ENCODE data around the gene ANKRD27.
"Not testable (repeated sequence)": the region's sequence is repeated elsewhere in the genome, so short reads cannot be mapped to it uniquely, and the experiment has no call there.

The ANKRD27 gene

DNA sequence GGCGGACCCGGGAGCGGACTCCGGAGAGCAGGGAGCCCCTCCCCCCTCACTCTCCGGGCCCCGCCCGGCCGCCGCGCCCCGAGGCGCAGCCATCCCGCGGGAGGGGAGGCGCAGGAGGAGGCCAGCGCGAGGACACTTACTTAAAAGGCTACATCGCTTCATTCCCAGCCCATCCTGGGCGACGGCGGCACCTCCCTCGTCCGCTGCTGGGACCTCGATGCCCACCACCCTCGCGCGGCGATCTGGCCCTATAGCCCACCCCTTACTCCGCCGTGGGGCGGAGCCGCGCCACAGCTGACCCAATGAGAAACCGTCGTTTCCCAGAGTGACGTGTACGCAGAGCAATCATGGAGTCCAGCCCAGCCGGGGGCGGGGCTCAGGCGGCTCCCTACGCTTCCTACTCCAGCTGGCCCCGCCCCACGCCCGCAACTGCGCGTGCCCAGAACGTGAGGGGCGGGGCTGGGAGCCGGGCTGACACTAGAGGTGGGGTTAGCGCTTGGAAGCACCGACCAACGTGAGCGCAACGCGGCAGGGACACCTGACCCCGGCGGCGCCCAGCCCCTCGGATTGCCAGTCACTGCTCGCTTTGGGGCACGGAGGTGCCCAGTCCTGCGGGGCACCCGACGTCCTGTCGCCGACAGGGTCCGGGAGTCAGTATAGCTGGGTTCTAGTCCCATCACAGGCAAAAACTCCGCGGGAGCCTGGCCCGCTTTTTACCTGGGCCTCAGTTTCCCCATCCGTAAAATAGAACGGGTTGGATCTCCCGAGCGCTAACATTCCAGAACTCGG lies at the start of gene ANKRD27:
Gene ANKRD27, minus strand, starts transcription at position 250 of the 789 bp plus-strand sequence. CDS start 16,165 bp downstream, outside the sequence.
- peak; percentile 96 to 97 for DNase-seq (ENCODE audit: low read depth in 2 of 2)

DNA sequence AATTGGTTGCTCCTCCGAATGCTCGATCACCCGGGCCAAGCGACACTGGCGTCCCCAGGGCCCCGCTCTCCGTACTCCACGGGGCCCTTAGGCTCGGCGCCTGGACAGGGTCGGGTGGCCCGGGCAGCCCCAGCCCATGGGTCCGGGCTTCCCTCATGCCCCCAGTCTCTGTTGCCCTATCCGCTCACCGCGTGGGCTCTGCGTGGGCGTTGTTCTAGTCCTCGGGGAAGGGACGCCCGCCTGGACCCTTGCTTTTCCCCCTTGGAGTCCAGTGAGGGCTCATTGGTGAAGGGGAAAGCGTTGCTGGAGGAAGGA lies 45.9 kb upstream of the ANKRD27 start:
- no peak for DNase-seq (ENCODE audit: low read depth in 2 of 2)

DNA sequence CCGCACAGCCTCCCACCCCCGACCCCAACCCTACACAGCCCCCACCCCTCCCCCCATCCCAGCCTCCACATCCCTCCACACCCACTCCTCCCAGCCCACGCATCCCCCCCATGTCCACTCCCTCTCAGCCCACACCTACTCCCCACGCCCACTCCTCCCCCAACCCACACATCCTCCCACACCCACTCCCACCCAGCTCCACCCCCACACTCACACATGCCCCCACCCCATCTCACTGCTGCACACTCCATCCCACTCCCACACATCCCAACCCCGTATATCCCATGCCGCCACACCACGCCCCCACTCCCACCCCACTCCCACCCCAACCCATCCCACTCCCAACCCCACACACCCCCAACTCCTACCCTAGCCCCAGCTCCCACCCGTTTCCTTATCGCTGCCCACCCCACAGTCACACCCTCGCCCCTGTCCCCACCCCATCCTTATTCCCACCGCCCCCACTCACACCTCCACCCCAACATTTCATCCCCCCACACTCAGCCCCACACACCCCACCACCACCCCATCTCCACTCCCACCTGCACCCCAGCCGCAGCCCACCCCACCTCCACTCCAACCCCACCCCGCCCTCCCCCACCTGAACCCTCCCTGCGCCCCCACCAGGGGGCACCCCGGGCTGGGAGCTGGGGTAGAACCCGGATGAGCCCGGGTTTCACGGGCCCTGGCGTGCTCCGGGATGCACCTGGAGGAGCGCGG lies 45.4 kb upstream of the ANKRD27 start:
- DNase-seq (ENCODE audit: low read depth in 2 of 2): no peak

DNA sequence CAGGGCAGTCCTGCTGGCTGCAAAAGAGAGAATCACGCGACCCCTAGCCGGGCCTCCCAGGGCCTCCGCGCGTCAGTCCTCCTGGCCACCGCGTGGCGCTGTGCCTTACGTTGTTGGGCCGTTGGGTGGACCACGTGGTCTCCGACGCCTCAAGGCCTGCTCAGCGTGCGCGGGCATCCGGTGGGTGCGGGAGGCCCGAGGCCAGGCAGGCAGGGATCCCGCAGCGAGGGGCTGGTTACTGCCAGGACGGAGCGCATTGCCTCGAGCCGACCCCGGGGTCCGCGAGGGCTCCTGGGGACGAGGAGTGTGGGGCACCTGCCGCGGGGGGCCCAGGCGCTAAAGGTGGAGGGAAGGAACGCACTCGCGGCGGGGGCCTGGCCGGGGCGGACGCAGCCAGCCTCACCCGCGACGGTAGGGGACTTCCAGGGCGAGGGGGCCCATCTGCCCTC lies 44.7 kb upstream of the ANKRD27 start, which contains the start of gene TDRD12:
Gene TDRD12, plus strand, starts transcription at position 157 of the 449 bp plus-strand sequence. CDS start 306 bp downstream, outside the sequence.
- peak in 1 of 2 donors; percentile 4 for DNase-seq (ENCODE audit: low read depth in 2 of 2)

DNA sequence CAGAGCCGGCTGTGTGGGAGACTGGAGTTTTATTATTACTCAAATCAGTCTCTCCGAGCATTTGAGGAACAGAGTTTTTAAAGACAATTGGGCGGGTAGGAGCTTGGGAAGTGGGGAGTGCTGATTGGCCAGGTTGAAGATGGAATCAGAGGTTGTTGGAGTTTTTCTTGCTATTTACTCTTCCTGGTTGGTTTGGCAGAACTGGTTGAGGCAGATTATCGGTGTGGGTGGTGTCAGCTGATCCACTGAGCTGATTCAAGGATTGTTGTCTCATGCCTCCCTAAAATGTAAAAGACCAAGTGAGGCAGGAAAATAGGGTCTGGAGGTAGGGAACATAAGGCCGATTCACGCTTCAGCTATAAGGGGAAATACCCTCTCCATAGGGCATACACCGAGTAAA lies 43.3 kb upstream of the ANKRD27 start:
- no peak for DNase-seq (ENCODE audit: low read depth in 2 of 2)

DNA sequence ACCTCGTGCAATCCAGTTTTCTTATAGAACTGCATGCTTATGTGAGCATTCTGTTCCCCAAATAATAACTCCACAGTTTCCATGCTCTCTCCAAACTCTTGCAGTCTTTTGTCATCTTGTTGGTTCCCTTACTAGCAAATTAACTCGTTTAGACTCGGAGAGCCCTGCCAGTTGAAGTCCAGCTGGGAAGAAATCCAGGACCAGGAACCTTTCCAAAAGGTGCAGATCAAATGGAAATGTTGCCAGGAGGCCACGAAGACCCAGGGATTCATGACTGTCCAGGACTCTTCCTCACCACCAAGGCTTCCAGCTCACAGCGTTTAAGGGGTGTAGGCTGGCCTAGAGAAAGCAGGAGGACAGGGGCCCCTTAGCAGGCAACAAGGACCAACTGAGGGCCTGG lies 42.5 kb upstream of the ANKRD27 start:
- no peak for DNase-seq (ENCODE audit: low read depth in 2 of 2)

DNA sequence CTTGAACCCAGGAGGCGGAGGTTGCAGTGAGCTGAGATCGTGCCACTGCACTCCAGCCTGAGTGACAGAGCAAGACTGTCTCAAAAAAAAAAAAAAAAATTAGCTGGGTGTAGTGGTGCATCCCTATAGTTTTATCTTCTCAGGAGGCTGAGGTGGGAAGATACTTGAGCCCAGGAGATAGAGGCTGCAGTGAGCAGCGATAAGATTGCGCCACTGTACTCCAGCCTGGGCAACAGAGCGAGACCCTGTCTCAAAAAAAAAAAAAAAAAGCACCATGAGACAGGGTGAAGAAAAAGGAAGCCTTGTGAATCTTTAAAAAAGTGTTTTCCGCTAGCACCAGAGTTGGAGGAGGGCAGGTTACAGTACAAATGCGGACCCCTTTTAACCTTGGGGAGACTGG lies 41.2 kb upstream of the ANKRD27 start:
- not testable (repeated sequence) for DNase-seq (ENCODE audit: low read depth in 2 of 2)

DNA sequence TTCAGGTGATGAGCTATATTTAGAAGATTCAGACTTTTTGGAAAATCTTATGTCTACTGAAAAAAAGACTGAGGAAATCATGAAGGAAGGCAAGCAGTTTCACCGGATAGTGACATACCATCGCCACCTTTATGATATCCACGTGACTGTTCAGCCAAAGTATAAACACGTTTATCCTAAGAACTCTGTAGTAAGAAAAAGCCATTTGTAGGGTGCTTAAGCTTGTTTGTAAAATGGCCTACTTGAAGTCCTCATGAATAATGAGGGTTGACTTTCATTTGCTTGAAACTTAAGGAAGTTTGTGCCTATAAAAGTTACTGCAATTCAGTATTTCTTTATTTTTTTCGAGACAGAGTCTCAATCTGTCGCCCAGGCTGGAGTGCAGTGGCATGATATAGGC lies 36.8 kb upstream of the ANKRD27 start:
- no peak for DNase-seq (ENCODE audit: low read depth in 2 of 2)

DNA sequence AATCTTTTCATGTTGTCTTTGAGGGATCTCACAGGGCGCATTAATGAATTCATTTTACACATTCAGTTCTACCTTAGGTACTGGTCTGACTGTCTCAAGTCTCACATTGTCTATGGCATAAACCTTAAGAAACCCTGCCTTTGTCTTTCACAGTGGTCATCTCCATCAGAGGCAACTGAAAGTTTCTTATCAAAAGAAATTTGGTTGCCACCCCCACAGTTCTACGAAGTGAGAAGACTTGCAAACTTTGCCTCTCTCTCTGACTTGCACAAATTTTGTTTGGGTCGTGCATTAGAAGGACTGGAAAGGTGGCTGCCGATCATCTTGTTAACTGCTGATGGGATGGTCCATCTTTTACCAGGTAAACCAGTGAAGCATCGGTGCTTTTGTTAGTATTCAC lies 34.1 kb upstream of the ANKRD27 start:
- no peak for DNase-seq (ENCODE audit: low read depth in 2 of 2)

DNA sequence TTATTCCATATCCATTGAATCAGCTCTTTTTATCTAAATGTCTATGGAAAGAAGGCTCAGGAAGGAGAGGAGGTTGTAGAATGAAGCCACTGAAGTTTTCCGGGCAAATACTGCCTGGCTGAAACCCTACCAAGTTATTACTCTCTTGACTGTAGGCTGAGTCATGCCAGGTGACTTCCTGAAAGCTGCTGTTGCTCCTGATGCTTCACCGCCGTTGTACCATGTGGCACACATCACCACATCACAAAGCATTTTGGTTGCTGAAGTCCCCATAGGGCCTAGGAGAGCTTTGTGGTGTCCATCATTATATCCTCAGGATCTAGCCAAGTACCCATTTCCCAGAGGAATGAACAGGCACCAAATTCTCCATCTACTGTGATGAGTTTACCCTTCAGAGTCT lies 33.5 kb upstream of the ANKRD27 start:
- no peak for DNase-seq (ENCODE audit: low read depth in 2 of 2)

DNA sequence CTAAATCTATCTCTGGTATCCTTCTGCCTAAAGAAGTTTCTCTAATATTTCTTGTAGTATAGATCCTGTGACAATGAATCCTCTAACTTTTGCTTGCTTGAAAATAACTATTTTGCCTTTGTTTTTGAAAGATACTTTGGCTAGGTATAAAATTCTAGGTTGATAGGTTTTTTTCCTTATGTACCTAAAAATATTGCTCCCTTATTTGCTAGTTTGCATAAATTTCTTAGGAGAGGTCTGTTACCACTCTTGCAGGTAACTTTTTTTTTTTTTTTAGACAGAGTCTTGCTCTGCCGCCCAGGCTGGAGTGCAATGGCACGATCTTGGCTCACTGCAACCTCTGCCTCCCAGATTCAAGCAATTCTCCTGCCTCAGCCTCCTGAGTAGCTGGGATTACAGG lies 29.0 kb upstream of the ANKRD27 start:
- DNase-seq (ENCODE audit: low read depth in 2 of 2): not testable (repeated sequence)

DNA sequence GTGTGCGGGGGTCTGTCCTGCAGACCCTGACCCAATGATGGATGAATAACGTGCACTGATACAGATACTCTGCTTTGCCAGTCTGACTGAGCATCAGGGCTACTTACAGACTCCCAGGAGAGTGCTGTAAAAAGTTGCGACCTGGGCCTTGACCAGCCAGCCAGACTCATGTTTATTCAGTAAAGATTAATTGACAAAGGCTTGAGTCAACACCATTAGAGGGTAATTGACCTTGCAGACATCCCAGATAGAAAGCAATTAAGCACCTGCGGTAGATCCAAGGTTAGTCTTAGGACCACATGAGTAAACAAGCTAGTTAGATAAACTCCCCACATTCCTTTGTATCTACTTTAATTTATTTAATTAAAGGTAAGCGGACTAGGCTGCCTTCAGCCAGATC lies 27.0 kb upstream of the ANKRD27 start:
- no peak for DNase-seq (ENCODE audit: low read depth in 2 of 2)

DNA sequence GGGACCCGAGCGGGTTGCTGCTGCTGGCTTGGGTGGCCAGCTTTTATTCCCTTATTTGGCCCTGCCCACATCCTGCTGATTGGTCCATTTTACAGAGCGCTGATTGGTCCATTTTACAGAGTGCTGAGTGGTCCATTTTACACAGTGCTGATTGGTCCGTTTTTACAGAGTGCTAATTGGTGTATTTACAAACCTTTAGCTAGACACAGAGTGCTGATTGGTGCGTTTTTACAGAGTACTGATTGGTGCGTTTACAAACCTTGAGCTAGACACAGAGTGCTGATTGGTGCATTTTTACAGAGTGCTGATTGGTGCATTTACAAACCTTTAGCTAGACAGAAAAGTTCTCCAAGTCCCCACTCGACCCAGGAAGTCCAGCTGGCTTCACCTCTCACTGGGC lies 25.1 kb upstream of the ANKRD27 start:
- DNase-seq (ENCODE audit: low read depth in 2 of 2): not testable (repeated sequence)

DNA sequence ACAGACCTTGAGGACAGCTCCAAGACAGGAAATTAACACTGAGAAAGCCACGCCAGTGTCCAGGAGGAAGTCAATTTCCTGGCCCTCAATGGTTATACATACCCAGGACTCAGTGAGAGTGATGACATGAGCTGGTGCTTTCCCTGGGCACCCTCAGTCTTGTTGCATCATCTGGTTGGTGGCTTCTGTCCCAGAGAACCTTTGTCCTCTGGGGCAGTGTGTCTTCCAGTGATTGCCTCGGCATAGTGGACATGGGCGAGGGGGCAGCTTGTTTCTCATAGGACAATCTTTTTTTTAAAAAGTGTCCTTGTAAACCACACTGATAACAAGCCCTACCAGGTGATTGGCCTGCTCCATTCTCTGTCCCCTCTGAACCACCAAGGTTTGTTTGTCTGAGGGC lies 21.8 kb upstream of the ANKRD27 start:
- DNase-seq (ENCODE audit: low read depth in 2 of 2): not testable (repeated sequence)

DNA sequence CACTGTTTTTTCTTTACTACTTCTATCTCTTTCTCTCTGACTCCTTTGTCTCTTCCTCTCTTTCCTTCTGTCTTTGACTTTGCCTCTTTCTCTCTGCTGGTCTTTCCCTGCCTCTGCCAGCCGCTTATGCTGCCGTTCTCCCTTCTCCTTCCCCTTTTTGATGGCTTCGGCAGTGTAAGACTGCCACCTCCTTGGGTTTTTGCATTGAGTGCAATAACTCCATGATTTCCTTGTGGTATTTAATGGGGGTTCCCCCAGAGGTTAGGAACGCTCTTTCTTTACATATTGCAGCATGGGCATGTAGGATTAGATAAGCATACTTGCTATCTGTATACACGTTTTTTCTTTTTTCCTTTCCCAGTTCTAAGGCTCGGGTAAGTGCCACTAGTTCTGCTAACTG lies 20.5 kb upstream of the ANKRD27 start:
- DNase-seq (ENCODE audit: low read depth in 2 of 2): not testable (repeated sequence)

DNA sequence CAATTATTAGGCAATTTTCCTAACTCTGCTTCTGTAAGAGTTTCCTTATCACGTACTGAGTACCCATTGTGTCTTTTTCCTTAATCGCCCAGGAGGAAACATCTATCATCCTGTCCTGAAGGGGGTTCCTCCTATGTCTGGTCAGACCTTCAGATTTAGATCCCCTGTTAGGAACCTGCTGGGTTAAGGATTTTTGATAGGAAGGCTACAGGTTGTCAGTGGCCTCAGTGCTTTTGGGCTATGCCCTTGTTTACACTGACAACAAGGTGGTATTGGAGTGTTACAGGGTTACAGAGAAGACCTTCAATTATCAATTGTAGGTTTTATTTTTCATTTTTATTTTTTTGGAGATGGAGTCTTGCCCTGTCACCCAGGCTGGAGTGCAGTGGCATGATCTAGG lies 19.9 kb upstream of the ANKRD27 start:
- DNase-seq (ENCODE audit: low read depth in 2 of 2): not testable (repeated sequence)

DNA sequence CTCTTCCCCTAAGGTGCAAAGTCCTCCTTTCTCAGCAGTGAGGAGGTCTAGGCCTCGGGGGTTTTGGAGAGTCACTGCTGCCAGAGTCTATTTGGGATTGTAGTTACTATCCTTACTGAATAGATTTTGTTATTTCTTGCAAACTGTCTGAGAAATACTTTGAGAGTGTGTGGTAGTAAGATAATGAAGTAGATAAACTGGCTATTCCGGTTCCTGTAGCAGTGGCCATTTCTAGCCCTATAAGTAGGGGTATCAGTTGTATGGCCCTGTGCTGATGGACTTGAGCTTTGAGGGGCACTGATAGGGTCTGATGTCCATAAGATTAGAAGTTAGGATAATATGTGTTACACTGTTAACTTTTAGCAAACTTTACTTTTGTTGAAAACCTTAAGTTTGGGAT lies 19.3 kb upstream of the ANKRD27 start:
- DNase-seq (ENCODE audit: low read depth in 2 of 2): not testable (repeated sequence)

DNA sequence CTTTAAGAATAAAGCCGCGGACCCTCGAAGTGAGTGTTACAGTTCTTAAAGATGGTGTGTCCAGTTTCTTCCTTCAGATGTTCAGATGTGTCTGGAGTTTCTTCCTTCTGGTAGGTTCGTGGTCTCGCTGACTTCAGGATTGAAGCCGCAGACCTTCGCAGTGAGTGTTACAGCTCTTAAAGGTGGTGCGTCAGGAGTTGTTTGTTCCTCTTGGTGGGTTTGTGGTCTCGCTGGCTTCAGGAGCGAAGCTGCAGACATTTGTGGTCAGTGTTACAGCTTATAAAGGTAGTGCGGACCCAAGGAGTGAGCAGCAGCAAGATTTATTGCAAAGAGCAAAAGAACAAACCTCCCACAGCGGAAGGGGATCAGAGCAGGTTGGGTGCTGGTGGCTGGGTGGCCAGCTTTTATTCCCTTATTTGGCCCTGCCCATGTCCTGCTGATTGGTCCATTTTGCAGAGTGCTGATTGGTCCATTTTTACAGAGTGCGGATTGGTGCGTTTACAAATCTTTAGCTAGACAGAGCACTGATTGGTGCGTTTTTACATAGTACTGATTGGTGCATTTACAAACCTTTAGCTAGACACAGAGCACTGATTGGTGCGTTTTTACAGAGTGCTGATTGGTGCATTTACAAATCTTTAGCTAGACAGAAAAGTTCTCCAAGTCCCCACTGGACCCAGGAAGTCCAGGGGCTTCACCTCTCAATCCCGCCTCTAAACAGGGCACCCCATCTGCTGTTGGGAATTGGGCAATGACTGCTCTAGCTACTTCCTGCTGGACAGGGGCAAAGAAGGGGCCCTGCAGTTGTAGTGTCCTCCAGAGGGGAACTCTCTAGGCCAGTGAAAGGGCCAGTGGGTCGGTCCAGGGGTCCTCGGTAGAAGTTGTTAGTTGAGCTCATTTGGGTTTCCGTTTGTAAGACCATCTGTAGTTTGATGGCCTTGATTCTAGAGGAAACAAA lies 18.4 kb upstream of the ANKRD27 start:
- DNase-seq (ENCODE audit: low read depth in 2 of 2): peak; percentile 20 to 35

DNA sequence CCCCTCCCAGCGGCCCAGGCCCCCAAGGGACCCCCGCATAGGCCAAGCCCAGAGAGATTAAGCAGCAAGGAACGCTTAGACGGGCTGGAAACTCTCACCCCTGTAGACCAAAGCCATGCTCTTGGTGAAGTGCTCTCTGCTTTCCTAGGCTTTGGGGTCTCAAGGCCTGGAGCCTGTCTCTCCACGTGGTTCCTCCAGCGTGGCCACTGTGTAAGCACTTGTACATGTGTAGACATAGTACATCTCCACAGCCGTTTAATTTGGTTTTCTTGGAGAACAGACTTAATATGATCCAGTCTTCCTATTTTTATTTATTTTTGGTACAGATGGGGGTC lies 17.7 kb upstream of the ANKRD27 start:
- no peak for DNase-seq (ENCODE audit: low read depth in 2 of 2)

DNA sequence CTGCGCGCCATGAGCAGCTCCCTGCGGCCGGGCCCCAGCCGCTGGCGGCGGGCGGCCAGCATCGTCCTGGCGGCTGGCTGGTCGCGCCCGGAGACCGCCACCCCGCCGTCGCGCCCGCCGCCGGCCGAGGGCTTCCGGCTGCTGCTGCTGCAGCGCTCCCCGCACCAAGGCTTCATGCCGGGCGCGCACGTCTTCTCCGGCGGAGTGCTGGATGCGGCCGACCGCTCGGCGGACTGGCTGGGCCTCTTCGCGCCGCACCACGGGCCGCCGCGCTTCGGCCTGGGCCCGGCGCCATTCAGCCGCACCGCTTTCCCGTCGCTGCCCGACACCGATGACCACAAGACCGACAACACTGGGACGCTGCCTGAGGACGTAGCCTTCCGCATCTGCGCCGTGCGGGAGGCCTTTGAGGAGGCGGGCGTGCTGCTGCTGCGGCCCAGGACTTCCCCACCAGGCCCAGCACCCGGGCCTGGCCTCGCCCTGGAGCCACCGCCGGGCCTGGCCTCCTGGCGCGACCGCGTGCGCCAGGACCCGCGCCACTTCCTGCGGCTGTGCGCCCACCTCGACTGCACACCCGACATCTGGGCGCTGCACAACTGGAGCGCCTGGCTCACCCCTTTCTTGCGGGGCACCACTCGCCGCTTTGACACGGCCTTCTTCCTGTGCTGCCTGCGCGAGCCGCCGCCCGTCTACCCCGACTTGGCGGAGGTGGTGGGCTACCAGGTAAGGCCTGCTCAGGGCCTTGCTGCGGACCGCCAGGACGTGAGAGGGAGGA lies 17.2 kb upstream of the ANKRD27 start:
- DNase-seq (ENCODE audit: low read depth in 2 of 2): peak in 1 of 2 donors; percentile 23

DNA sequence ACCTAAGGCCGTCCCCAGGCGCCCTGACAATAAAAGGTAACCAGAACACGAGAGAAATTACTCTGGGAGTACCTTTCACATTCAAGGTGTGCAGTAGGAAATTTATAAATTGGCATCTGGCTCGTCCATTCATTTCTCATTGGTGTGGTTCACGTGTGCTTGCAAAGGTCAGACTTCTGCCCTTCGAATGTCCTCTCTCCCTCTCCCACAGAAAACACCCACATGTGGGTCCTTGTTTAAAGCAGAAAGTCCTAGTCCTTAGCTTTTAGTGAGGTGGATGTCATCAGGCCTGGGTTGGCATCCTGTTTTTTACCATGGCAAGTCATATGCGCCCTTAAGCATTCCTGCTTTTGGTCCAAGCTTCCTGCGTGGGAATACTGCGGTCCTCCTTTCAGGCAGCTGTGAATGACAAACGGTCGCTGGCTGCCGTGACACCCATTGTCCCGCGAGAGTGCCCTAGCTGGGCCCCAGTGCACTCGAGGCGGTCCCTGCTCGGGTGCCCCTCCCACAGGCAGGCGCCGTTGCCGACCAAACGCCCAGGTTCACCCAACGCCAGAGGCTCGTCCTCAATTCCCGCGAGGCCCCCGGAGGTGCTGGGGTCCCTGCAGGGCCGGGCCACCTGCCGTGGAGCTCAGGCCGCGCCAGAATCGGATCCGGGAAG lies 16.4 kb upstream of the ANKRD27 start, which contains the start of gene NUDT19:
Gene NUDT19, plus strand, starts transcription at position 531 of the 661 bp plus-strand sequence. CDS start 140 bp downstream, outside the sequence.
- DNase-seq (ENCODE audit: low read depth in 2 of 2): peak; percentile 67 to 77
